HG03520 (cell line): ENCODE results near the gene DEPDC1B.
"Not testable (repeated sequence)": the region's sequence is repeated elsewhere in the genome, so short reads cannot be mapped to it uniquely, and the experiment has no call there.

ENCODE experiments used
- ATAC-seq: cut with Tn5 transposase; IDR thresholded peaks from one replicate; pipeline ENCODE4 v1.9.1; 2021; ENCODE audit warnings: mild to moderate bottlenecking, moderate library complexity; ENCODE audit not compliant: unreplicated experiment

The DEPDC1B gene

GRCh38 chr5:60651872-60652620, 47.9 kb downstream of the DEPDC1B start:
- ATAC-seq, result no peak

GRCh38 chr5:60649288-60649917, 50.6 kb downstream of the DEPDC1B start:
- peak; percentile 84 for ATAC-seq

- no peak for ATAC-seq
These were observed 51.8 kb downstream of the DEPDC1B start for GRCh38 chr5:60648175-60648574.

- ATAC-seq, result no peak
These were observed 59.1 kb downstream of the DEPDC1B start for GRCh38 chr5:60640901-60641300.

- no peak for ATAC-seq
These were observed 60.4 kb downstream of the DEPDC1B start for GRCh38 chr5:60639544-60639943.

- ATAC-seq, result no peak
These were observed 61.7 kb downstream of the DEPDC1B start for GRCh38 chr5:60638300-60638699.

GRCh38 chr5:60636644-60637043, 63.3 kb downstream of the DEPDC1B start:
- no peak for ATAC-seq

GRCh38 chr5:60636001-60636400, 64.0 kb downstream of the DEPDC1B start:
- ATAC-seq, result no peak

GRCh38 chr5:60634051-60634450, 65.9 kb downstream of the DEPDC1B start:
- ATAC-seq, result no peak

- no peak for ATAC-seq
These were observed 66.6 kb downstream of the DEPDC1B start for GRCh38 chr5:60633341-60633740.

GRCh38 chr5:60632153-60632552, 67.8 kb downstream of the DEPDC1B start:
- no peak for ATAC-seq

- ATAC-seq, result no peak
These were observed 69.1 kb downstream of the DEPDC1B start for GRCh38 chr5:60630836-60631235.

GRCh38 chr5:60630179-60630578, 69.8 kb downstream of the DEPDC1B start:
- no peak for ATAC-seq

GRCh38 chr5:60624875-60625274, 75.1 kb downstream of the DEPDC1B start:
- not testable (repeated sequence) for ATAC-seq

- not testable (repeated sequence) for ATAC-seq
These were observed 79.2 kb downstream of the DEPDC1B start for GRCh38 chr5:60620752-60621151.

- ATAC-seq, result no peak
These were observed 86.1 kb downstream of the DEPDC1B start for GRCh38 chr5:60613826-60614225.

- no peak for ATAC-seq
These were observed 88.7 kb downstream of the DEPDC1B start for GRCh38 chr5:60611099-60611740.

- ATAC-seq, result no peak
These were observed 95.2 kb downstream of the DEPDC1B start for GRCh38 chr5:60604771-60605170.

GRCh38 chr5:60598424-60598823, 101.5 kb downstream of the DEPDC1B start:
- no peak for ATAC-seq

- ATAC-seq, result peak; percentile 81
These were observed 102.2 kb downstream of the DEPDC1B start for GRCh38 chr5:60597572-60598320.

- no peak for ATAC-seq
These were observed 105.1 kb downstream of the DEPDC1B start for GRCh38 chr5:60594715-60595477.
